Dermis microvascular lymphatic vessel endothelial cell (primary cell): Measurements from ENCODE around the gene MYCBPAP. TPM values are rescaled to one million over a fixed set of nuclear protein-coding genes. Genes with fewer than 3 reads are reported as not detected.
A peak's percentile ranks its signal among the peaks of the same experiment; 100 is the strongest.

Source experiments
- DNase-seq, 2 donors: peaks; one replicate each; pipeline versions ENCODE4 v3.0.0 to v3.0.0-alpha.2; 2010; ENCODE audit warnings: low read depth in 2 of 2
- total RNA-seq: library from RNA; depleted of rRNA; stranded (reverse); fragments of >200 nt; gene quantifications from 2 replicates; pipeline ENCODE4 v1.2.1, GENCODE V29; 2014

MYCBPAP gene
- total RNA-seq, 1 donor from 2014 or later = 0.26 TPM

- DNase-seq = no peak
Observed at GRCh38 chr17:50535407-50535806, 27.2 kb downstream of the MYCBPAP start.

GRCh38 chr17:50536683-50537646, 28.7 kb downstream of the MYCBPAP start:
- no peak for DNase-seq

- no peak for DNase-seq
Observed at GRCh38 chr17:50537721-50538548, 29.7 kb downstream of the MYCBPAP start.

- no peak for DNase-seq
Observed at GRCh38 chr17:50538549-50539410, 30.5 kb downstream of the MYCBPAP start.

GRCh38 chr17:50539762-50540559, 31.7 kb downstream of the MYCBPAP start:
- DNase-seq = no peak

- no peak for DNase-seq
Observed at GRCh38 chr17:50540560-50541401, 32.5 kb downstream of the MYCBPAP start.

GRCh38 chr17:50541402-50541715, 33.1 kb downstream of the MYCBPAP start:
- no peak for DNase-seq

GRCh38 chr17:50541716-50542688, 33.8 kb downstream of the MYCBPAP start:
- DNase-seq = peak; percentile 30 to 85

GRCh38 chr17:50542795-50543774, 34.8 kb downstream of the MYCBPAP start:
- DNase-seq = no peak

GRCh38 chr17:50544516-50544915, 36.3 kb downstream of the MYCBPAP start:
- DNase-seq = no peak

GRCh38 chr17:50545311-50545710, 37.1 kb downstream of the MYCBPAP start:
- no peak for DNase-seq

- DNase-seq = no peak
Observed at GRCh38 chr17:50546701-50547034, 38.4 kb downstream of the MYCBPAP start.

- peak; percentile 62 to 91 for DNase-seq
Observed at GRCh38 chr17:50547035-50547735, 38.9 kb downstream of the MYCBPAP start, which contains the start of gene SPATA20. Gene SPATA20 (plus strand): TSS chr17:50547174. CDS start chr17:50547209, 35 bp downstream.

GRCh38 chr17:50547736-50548083, 39.5 kb downstream of the MYCBPAP start:
- no peak for DNase-seq

GRCh38 chr17:50548831-50549230, 40.6 kb downstream of the MYCBPAP start:
- no peak for DNase-seq

GRCh38 chr17:50549256-50549941, 41.2 kb downstream of the MYCBPAP start:
- DNase-seq = no peak
